Fibroblast of skin of back (primary cell): ENCODE measurements around the gene SLC1A6. TPM values are rescaled to one million over a fixed set of nuclear protein-coding genes. Genes with fewer than 3 reads are reported as not detected.
"Not testable (repeated sequence)": the region's sequence is repeated elsewhere in the genome, so short reads cannot be mapped to it uniquely, and the experiment has no call there.

Experiments
- DNase-seq: peaks from one replicate; pipeline ENCODE4 v3.0.0-alpha.2; 2013
- polyA plus RNA-seq, 2 experiments: library from polyadenylated mRNA; unstranded; fragments of 120-200 nt; gene quantifications; one replicate each; pipeline ENCODE4 v1.2.1, GENCODE V29; 2013; ENCODE audit not compliant: insufficient read length in 2 of 2

Gene SLC1A6
- polyA plus RNA-seq (2013, experiment 1 of 2; ENCODE audit: insufficient read length), result not detected
- polyA plus RNA-seq (2013, experiment 2 of 2; ENCODE audit: insufficient read length), result not detected

- DNase-seq, result no peak
These were observed at the start of gene SLC1A6 for GRCh38 chr19:14979476-14980255. Gene SLC1A6 (minus strand): TSS chr19:14979864. CDS start chr19:14972910, 6,954 bp downstream.

- no peak for DNase-seq
These were observed 48.8 kb upstream of the SLC1A6 start for GRCh38 chr19:15028490-15028889.

GRCh38 chr19:15025217-15025616 is 45.6 kb upstream of the SLC1A6 start:
- no peak for DNase-seq

GRCh38 chr19:15022752-15023151 is 43.1 kb upstream of the SLC1A6 start:
- DNase-seq, result no peak

GRCh38 chr19:15021286-15022007 is 41.8 kb upstream of the SLC1A6 start:
- no peak for DNase-seq

- not testable (repeated sequence) for DNase-seq
These were observed 39.2 kb upstream of the SLC1A6 start for GRCh38 chr19:15018836-15019235.

GRCh38 chr19:15015946-15016542 is 36.4 kb upstream of the SLC1A6 start:
- peak; percentile 19 for DNase-seq

GRCh38 chr19:15014579-15014978 is 34.9 kb upstream of the SLC1A6 start:
- DNase-seq, result no peak

- DNase-seq, result no peak
These were observed 31.0 kb upstream of the SLC1A6 start for GRCh38 chr19:15010501-15011300.

- DNase-seq, result no peak
These were observed 28.6 kb upstream of the SLC1A6 start for GRCh38 chr19:15008308-15008707.

GRCh38 chr19:14997981-14998380 is 18.3 kb upstream of the SLC1A6 start:
- DNase-seq, result no peak

GRCh38 chr19:14992780-14993179 is 13.1 kb upstream of the SLC1A6 start:
- no peak for DNase-seq

- DNase-seq, result no peak
These were observed 5.5 kb upstream of the SLC1A6 start for GRCh38 chr19:14985133-14985532.

GRCh38 chr19:14978161-14978776 is 1.4 kb downstream of the SLC1A6 start:
- DNase-seq, result no peak

- no peak for DNase-seq
These were observed 2.5 kb downstream of the SLC1A6 start for GRCh38 chr19:14977128-14977527.

GRCh38 chr19:14974488-14974887 is 5.2 kb downstream of the SLC1A6 start:
- DNase-seq, result no peak

GRCh38 chr19:14972676-14973075 is 7.0 kb downstream of the SLC1A6 start:
- DNase-seq, result no peak

- no peak for DNase-seq
These were observed 8.2 kb downstream of the SLC1A6 start for GRCh38 chr19:14971474-14971873.

- no peak for DNase-seq
These were observed 11.4 kb downstream of the SLC1A6 start for GRCh38 chr19:14968247-14968646.

GRCh38 chr19:14961956-14962685 is 17.5 kb downstream of the SLC1A6 start:
- DNase-seq, result no peak

GRCh38 chr19:14959263-14959662 is 20.4 kb downstream of the SLC1A6 start:
- no peak for DNase-seq
